Neural cell (in vitro differentiated cells): ENCODE measurements around the gene SIGLEC12. TPM values are rescaled to one million over a fixed set of nuclear protein-coding genes. Genes with fewer than 3 reads are reported as not detected.

Experiments
- H2AFZ ChIP-seq: fragments of 200-600, 300-800 bp; sonication (generic), shearing (Covaris generic); 2 replicates; pipeline ENCODE4 v1.6.0; 2014; ENCODE audit warnings: low read depth, mild to moderate bottlenecking, antibody characterized with exemption, low read length, moderate library complexity
- H3F3A ChIP-seq: fragments of 200-600 bp; shearing (Covaris generic); 2 replicates; pipeline ENCODE4 v1.6.1; 2016; ENCODE audit warnings: mild to moderate bottlenecking, moderate library complexity, mixed read lengths, antibody characterized with exemption, low read length; ENCODE audit not compliant: insufficient read depth, poor library complexity, severe bottlenecking
- H3K27ac ChIP-seq: fragments of 200-600, 300-800 bp; sonication (generic), shearing (Covaris generic); 2 replicates; pipeline ENCODE4 v1.5.1; 2014; ENCODE audit warnings: mild to moderate bottlenecking, low read length, moderate library complexity
- H3K27me3 ChIP-seq: fragments of 300-800, 200-600 bp; sonication (generic), shearing (Covaris generic); 2 replicates; pipeline ENCODE4 v1.6.0; 2014; ENCODE audit warnings: mild to moderate bottlenecking, low read depth, low read length, moderate library complexity; ENCODE audit not compliant: insufficient read depth
- H3K36me3 ChIP-seq: fragments of 300-800, 200-600 bp; sonication (generic), shearing (Covaris generic); 2 replicates; pipeline ENCODE4 v1.5.1; 2014; ENCODE audit warnings: mild to moderate bottlenecking, antibody characterized with exemption, low read length, moderate library complexity; ENCODE audit not compliant: insufficient read depth
- H3K4me2 ChIP-seq: fragments of 300-800, 200-600 bp; sonication (generic), shearing (Covaris generic); 2 replicates; pipeline ENCODE4 v1.6.0; 2014; ENCODE audit warnings: mild to moderate bottlenecking, low read length
- H3K4me3 ChIP-seq: fragments of 300-800, 200-600 bp; sonication (generic), shearing (Covaris generic); 2 replicates; pipeline ENCODE4 v1.5.1; 2014; ENCODE audit warnings: mild to moderate bottlenecking, low read length, moderate library complexity
- H3K79me2 ChIP-seq: fragments of 200-600 bp; shearing (Covaris generic); replicated peaks from 2 replicates; pipeline ENCODE4 v1.6.0; 2014; ENCODE audit warnings: mild to moderate bottlenecking, low read length, moderate library complexity; ENCODE audit not compliant: insufficient read depth
- H3K9ac ChIP-seq: fragments of 300-800, 200-600 bp; sonication (generic), shearing (Covaris generic); 2 replicates; pipeline ENCODE4 v1.6.1; 2016; ENCODE audit warnings: mild to moderate bottlenecking, low read length, mixed read lengths
- H3K9me2 ChIP-seq: fragments of 200-600 bp; shearing (Covaris generic); 2 replicates; pipeline ENCODE4 v1.6.1; 2016; ENCODE audit warnings: mild to moderate bottlenecking, low read length, mixed read lengths; ENCODE audit not compliant: insufficient read depth
- H3K9me3 ChIP-seq: fragments of 200-600, 300-800 bp; sonication (generic), shearing (Covaris generic); 2 replicates; pipeline ENCODE4 v1.6.1; 2016; ENCODE audit warnings: mild to moderate bottlenecking, mixed run types, low read length, moderate library complexity, mixed read lengths
- H4K20me1 ChIP-seq: fragments of 200-600 bp; shearing (Covaris generic); 2 replicates; pipeline ENCODE4 v1.6.1; 2016; ENCODE audit warnings: mild to moderate bottlenecking, mixed run types; ENCODE audit not compliant: insufficient read depth
- CTCF ChIP-seq: fragments of 450-650 bp; IDR thresholded peaks from 2 replicates; pipeline ENCODE4 v1.5.1; 2014; ENCODE audit warnings: antibody characterized with exemption, mild to moderate bottlenecking, moderate library complexity; ENCODE audit not compliant: poor library complexity, severe bottlenecking
- EP300 ChIP-seq: fragments of 450-650 bp; conservative IDR thresholded peaks from 2 replicates; pipeline ENCODE4 v1.6.1; 2014; ENCODE audit warnings: antibody characterized with exemption, mild to moderate bottlenecking, moderate library complexity; ENCODE audit not compliant: poor library complexity, severe bottlenecking
- EZH2 ChIP-seq: fragments of 200-600, 300-800 bp; shearing (Covaris generic), sonication (generic); IDR thresholded peaks from 2 replicates; pipeline ENCODE4 v1.6.1; 2014; ENCODE audit warnings: antibody characterized with exemption, low read length, borderline replicate concordance, mild to moderate bottlenecking; ENCODE audit not compliant: insufficient read depth, poor library complexity, severe bottlenecking
- MXI1 ChIP-seq: fragments of 450-650 bp; conservative IDR thresholded peaks from 2 replicates; pipeline ENCODE4 v1.6.1; 2014; ENCODE audit warnings: antibody characterized with exemption, mild to moderate bottlenecking; ENCODE audit not compliant: poor library complexity, severe bottlenecking
- POLR2AphosphoS5 ChIP-seq: IDR thresholded peaks from 2 replicates; pipeline ENCODE4 v1.6.1; 2012
- RAD21 ChIP-seq: fragments of 450-650 bp; conservative IDR thresholded peaks from 2 replicates; pipeline ENCODE4 v1.6.1; 2014; ENCODE audit warnings: antibody characterized with exemption, mild to moderate bottlenecking, moderate library complexity
- REST ChIP-seq: IDR thresholded peaks from 2 replicates; pipeline ENCODE4 v1.6.1; 2012; ENCODE audit warnings: borderline replicate concordance
- SMC3 ChIP-seq: fragments of 450-650 bp; conservative IDR thresholded peaks from 2 replicates; pipeline ENCODE4 v1.6.1; 2014; ENCODE audit warnings: antibody characterized with exemption, mild to moderate bottlenecking, moderate library complexity; ENCODE audit not compliant: poor library complexity
- TAF1 ChIP-seq: IDR thresholded peaks from 2 replicates; pipeline ENCODE4 v1.6.1; 2012; ENCODE audit warnings: low read depth
- polyA plus RNA-seq: library from polyadenylated mRNA; depleted of rRNA; stranded (reverse); fragments of >200 nt; gene quantifications from 2 replicates; pipeline ENCODE4 v1.2.3, GENCODE V29; 2014

The SIGLEC12 gene
- polyA plus RNA-seq, 1 donor from 2014 or later, result not detected

- no peaks in the 10 kb centered on the region for H3K9me2 ChIP-seq
- TF ChIP-seq EP300, result no peak
- no peak for TF ChIP-seq MXI1
- no peak for TF ChIP-seq SMC3
- TF ChIP-seq TAF1, result no peak
- TF ChIP-seq EZH2, result no peak
- no peak for TF ChIP-seq CTCF
- TF ChIP-seq RAD21, result no peak
- TF ChIP-seq REST, result no peak
- no peak for TF ChIP-seq POLR2AphosphoS5
- no peak overlapping the region for H3K4me2 ChIP-seq
- H3K27me3 ChIP-seq, result no peaks in the 10 kb centered on the region
- H3K4me3 ChIP-seq, result no peak overlapping the region
- H3K79me2 ChIP-seq, result no peaks in the 10 kb centered on the region
- no peak overlapping the region for H3K27ac ChIP-seq
- no peaks in the 10 kb centered on the region for H3F3A ChIP-seq
- H4K20me1 ChIP-seq, result no peaks in the 10 kb centered on the region
- H3K9ac ChIP-seq, result no peak overlapping the region
- H2AFZ ChIP-seq, result no peak overlapping the region
- no peaks in the 10 kb centered on the region for H3K9me3 ChIP-seq
- no peaks in the 10 kb centered on the region for H3K36me3 ChIP-seq
These were observed 24.3 kb downstream of the SIGLEC12 start for GRCh38 chr19:51477344-51477743.

GRCh38 chr19:51476164-51476563 is 25.4 kb downstream of the SIGLEC12 start:
- TF ChIP-seq SMC3, result no peak
- TF ChIP-seq EZH2, result no peak
- no peak for TF ChIP-seq CTCF
- TF ChIP-seq REST, result no peak
- TF ChIP-seq MXI1, result no peak
- TF ChIP-seq TAF1, result no peak
- TF ChIP-seq POLR2AphosphoS5, result no peak
- no peak for TF ChIP-seq EP300
- no peak for TF ChIP-seq RAD21
- Histone ChIP-seq H3K79me2 (no peaks in the 10 kb centered on the region), H3K9ac (no peak overlapping the region), H3K27me3 (no peaks in the 10 kb centered on the region), H3F3A (no peaks in the 10 kb centered on the region), H3K9me3 (no peaks in the 10 kb centered on the region), H3K4me3 (no peak overlapping the region), H3K4me2 (no peak overlapping the region), H3K9me2 (no peaks in the 10 kb centered on the region), H2AFZ (no peak overlapping the region), H3K27ac (no peak overlapping the region), H3K36me3 (no peaks in the 10 kb centered on the region), H4K20me1 (no peaks in the 10 kb centered on the region)
